Transverse colon (tissue), 4 donors: ENCODE results near the gene APCDD1. TPM values are rescaled to one million over a fixed set of nuclear protein-coding genes. Genes with fewer than 3 reads are reported as not detected.
"Not testable (repeated sequence)": the region's sequence is repeated elsewhere in the genome, so short reads cannot be mapped to it uniquely, and the experiment has no call there.

Source experiments
- DNase-seq: peaks from one replicate; pipeline ENCODE4 v3.0.0-alpha.2; 2019
- H3K27ac ChIP-seq, 4 donors: fragments of 200-600 bp; sonication (generic); 2 replicates each; pipeline ENCODE4 v1.5.1; 2016 to 2018; ENCODE audit warnings: inconsistent platforms in 4 of 4
- H3K27me3 ChIP-seq: fragments of 200-600 bp; sonication (generic); 2 replicates; pipeline ENCODE4 v1.5.1; 2017; ENCODE audit warnings: inconsistent platforms
- H3K36me3 ChIP-seq, 4 donors: fragments of 200-600 bp; sonication (generic); 2 replicates each; pipeline ENCODE4 v1.5.1; 2017 to 2019; ENCODE audit warnings: inconsistent platforms in 4 of 4
- H3K4me1 ChIP-seq, 4 donors: fragments of 200-600 bp; sonication (generic); 2 replicates each; pipeline ENCODE4 v1.5.1; 2017 to 2020; ENCODE audit warnings: inconsistent platforms in 4 of 4
- H3K4me3 ChIP-seq, 4 donors: fragments of 200-600 bp; sonication (generic); 1 replicate in 1 of 4; 2 replicates in 3 of 4; pipeline versions ENCODE4 v1.5.1 to v1.6.1; 2017 to 2019; ENCODE audit warnings: inconsistent platforms in 4 of 4
- H3K9me3 ChIP-seq, 2 donors: fragments of 200-600 bp; sonication (generic); 2 replicates each; pipeline ENCODE4 v1.5.1; 2017 to 2019; ENCODE audit warnings: inconsistent platforms in 2 of 2
- CTCF ChIP-seq, 5 experiments: fragments of 200-600 bp in 3 of 5; fragments of 450-650 bp in 2 of 5; sonication (generic) in 3 of 5; IDR thresholded peaks; 1 replicate in 2 of 5; 2 replicates in 3 of 5; pipeline ENCODE4 v1.5.1; 2016 to 2017; ENCODE audit warnings: antibody characterized with exemption in 5 of 5, inconsistent platforms in 3 of 5, mild to moderate bottlenecking in 2 of 5, moderate library complexity in 1 of 5
- EP300 ChIP-seq: sonication (generic); formaldehyde crosslinking; IDR thresholded peaks from one replicate; pipeline ENCODE4 v1.6.1; 2017; ENCODE audit warnings: antibody characterized with exemption, low read depth
- POLR2A ChIP-seq: fragments of 450-650 bp; IDR thresholded peaks from one replicate; pipeline ENCODE4 v1.6.1; 2016; ENCODE audit warnings: antibody characterized with exemption, mild to moderate bottlenecking, moderate library complexity
- POLR2AphosphoS5 ChIP-seq, 3 donors: sonication (generic); formaldehyde crosslinking; IDR thresholded peaks; one replicate each; pipeline ENCODE4 v1.6.1; 2016; ENCODE audit warnings: antibody characterized with exemption in 3 of 3
- WGBS, 2 donors: methylation state at CpG; one replicate each; pipeline ENCODE4 v1.1.5; 2018; ENCODE audit warnings: low coverage in 1 of 2; 5-methylcytosine and 5-hydroxymethylcytosine counted together
- in situ Hi-C, 4 donors: fragments of 200-750 bp; cut with MboI; loops; one replicate each; pipeline versions ENCODE4 v1.15.0 to v1.15.1; 2017; ENCODE audit warnings: low sequenced_read_pairs in 3 of 4, low pct_ligation_motif_present in 1 of 4, low pct_unique_long_range_greater_than_20kb in 1 of 4
- intact Hi-C: fragments of 100-400 bp; cut with DNase I; formaldehyde crosslinking; loops from one replicate; pipeline ENCODE4 v1.15.1; 2023; ENCODE audit warnings: low total_unique reads
- total RNA-seq, 4 donors: library from RNA; depleted of rRNA; stranded (reverse); fragments of >200 nt; gene quantifications; one replicate each; pipeline ENCODE4 v1.1.0, GENCODE V29; 2016

APCDD1 gene
- total RNA-seq, 4 donors from 2014 or later = 2.6 to 10.8 (median 8.3) TPM

- 92 to 94% methylated on average over 2 of the region's 2 CpGs for WGBS, 2 donors
- in situ Hi-C loops = no loop called here
- Histone ChIP-seq H3K27ac (no peak overlapping the region), H3K36me3 (peaks cover 0 to 40% (median 12%) of the 10 kb centered on the region in 4 donors), H3K27me3 (no peaks in the 10 kb centered on the region), H3K9me3 (no peaks in the 10 kb centered on the region), H3K4me1 (no peaks in the 10 kb centered on the region), H3K4me3 (no peak overlapping the region)
- no peak for TF ChIP-seq CTCF (IDR thresholded peaks at IDR 0.05)
- no peak for TF ChIP-seq POLR2A
- TF ChIP-seq POLR2AphosphoS5 (IDR thresholded peaks at IDR 0.05) = no peak
- no peak for TF ChIP-seq EP300
- intact Hi-C loops = no loop called here
- no peak for DNase-seq
Observed at GRCh38 chr18:10536280-10536679, 81.8 kb downstream of the APCDD1 start.

GRCh38 chr18:10537765-10538164 is 83.3 kb downstream of the APCDD1 start:
- Histone ChIP-seq H3K4me1 (no peaks in the 10 kb centered on the region), H3K27me3 (no peaks in the 10 kb centered on the region), H3K9me3 (no peaks in the 10 kb centered on the region), H3K36me3 (peaks cover 0 to 53% (median 15%) of the 10 kb centered on the region in 4 donors), H3K27ac (no peak overlapping the region), H3K4me3 (no peak overlapping the region)
- TF ChIP-seq POLR2AphosphoS5 (IDR thresholded peaks at IDR 0.05) (no peak), EP300 (no peak), POLR2A (no peak), CTCF (IDR thresholded peaks at IDR 0.05) (no peak)
- WGBS, 2 donors = 64% methylated on average over 2 of the region's 2 CpGs
- in situ Hi-C loops (no loop called here), intact Hi-C loops (no loop called here)
- DNase-seq = no peak

- H3K27me3 ChIP-seq, H3K27ac ChIP-seq, DNase-seq, in situ Hi-C loops, intact Hi-C loops, H3K4me3 ChIP-seq, H3K9me3 ChIP-seq, H3K4me1 ChIP-seq: not testable (repeated sequence)
- WGBS, 2 donors = 79 to 90% methylated on average over 2 to 5 of the region's 5 CpGs
- peaks cover 0 to 44% (median 15%) of the 10 kb centered on the region in 4 donors for H3K36me3 ChIP-seq
Observed at GRCh38 chr18:10539124-10539523, 84.7 kb downstream of the APCDD1 start.

Other genes with a start within 250 kb of the APCDD1 start
- 10 to 100 TPM; 28.9 to 47.5 (median 41.1) TPM for gene NAPG, start 71.4 kb downstream of the APCDD1 start, total RNA-seq